NCI-H345 treated with DMSO at 0.1 percent for 48 hours (cell line): ENCODE data around the gene FBXW10.
"Not testable (repeated sequence)": the region's sequence is repeated elsewhere in the genome, so short reads cannot be mapped to it uniquely, and the experiment has no call there.

ENCODE experiments used
- DNase-seq: peaks from one replicate; lab custom pipeline; 2025; ENCODE audit not compliant: unreplicated experiment; lab: John Stamatoyannopoulos, UW

The FBXW10 gene

DNA sequence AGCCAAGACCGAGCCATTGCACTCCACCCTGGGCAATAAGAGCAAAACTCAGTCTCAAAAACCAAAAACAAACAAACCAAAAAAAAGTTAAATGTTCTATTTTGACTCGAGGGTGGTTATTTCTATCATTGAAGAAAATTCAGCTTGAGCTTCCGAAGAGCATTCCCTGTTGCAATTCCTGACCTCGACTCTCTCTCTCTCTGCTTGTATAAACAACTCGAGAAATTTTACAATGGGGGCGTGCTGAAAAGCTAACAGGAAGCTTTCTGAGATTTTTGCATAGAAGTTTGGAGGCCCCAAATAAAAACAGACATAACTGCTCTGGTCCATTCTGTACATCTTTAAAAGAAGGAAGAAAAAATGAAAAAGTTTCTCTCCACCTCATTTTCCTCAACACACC lies 3.6 kb downstream of the FBXW10 start:
- not testable (repeated sequence) for DNase-seq

GRCh38 chr17:18750242-18750641 lies 6.4 kb downstream of the FBXW10 start:
- DNase-seq, result not testable (repeated sequence)

GRCh38 chr17:18753829-18754409 lies 10.1 kb downstream of the FBXW10 start:
- not testable (repeated sequence) for DNase-seq

DNA sequence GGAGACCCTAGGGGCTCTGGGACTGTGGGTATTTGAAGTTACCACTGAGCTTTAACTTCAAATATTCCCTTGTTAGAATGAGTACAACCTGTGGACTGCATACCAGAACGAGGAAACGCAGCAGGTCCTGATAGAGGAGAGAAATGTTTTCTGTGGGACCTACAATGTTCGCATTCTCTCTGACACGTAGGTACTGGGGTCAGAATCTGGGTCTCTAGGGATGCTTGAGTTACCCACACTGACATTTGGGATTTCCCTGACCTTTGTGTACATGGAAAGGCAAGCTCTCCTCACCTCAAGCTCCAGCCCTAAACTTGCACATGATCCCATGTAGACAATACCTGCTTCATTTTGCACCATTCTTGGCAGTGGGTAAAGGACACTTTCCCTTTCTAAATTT lies 12.1 kb downstream of the FBXW10 start:
- not testable (repeated sequence) for DNase-seq

- not testable (repeated sequence) for DNase-seq
Measured at GRCh38 chr17:18757368-18758044, 13.7 kb downstream of the FBXW10 start.

DNA sequence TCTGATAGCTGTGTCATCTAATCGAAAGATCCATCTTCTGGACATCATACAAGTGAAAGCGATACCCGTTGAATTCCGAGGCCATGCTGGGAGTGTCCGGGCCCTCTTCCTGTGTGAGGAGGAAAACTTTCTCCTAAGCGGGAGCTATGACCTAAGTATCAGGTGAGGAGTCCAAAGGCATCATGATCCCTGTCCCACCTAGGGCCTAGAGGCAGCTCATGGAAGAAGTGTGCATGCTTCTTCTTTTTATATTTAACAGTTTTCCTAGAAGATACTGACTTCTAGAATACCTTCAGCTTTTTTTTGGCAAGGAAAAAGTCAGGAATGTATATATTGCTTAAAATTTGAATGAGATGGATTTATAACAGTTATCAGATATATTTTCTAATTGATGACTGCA lies 14.5 kb downstream of the FBXW10 start:
- not testable (repeated sequence) for DNase-seq

DNA sequence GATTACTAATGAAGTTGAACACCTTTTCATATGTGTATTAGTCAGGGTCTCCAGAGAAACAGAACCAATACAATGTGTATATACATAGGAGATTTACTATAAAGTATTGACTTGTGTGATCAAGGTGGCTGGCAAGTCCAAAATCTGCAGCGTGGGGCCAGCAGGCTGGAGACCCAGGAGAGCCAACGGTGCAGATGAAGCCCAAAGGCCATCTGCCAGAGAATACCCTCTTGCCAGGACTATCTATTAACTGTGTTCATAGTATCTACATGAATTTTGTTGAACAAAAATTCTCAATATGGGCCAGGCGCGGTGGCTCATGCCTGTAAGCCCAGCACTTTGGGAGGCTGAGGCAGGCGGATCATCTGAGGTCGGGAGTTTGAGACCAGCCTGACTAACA lies 16.4 kb downstream of the FBXW10 start:
- DNase-seq, result not testable (repeated sequence)

DNA sequence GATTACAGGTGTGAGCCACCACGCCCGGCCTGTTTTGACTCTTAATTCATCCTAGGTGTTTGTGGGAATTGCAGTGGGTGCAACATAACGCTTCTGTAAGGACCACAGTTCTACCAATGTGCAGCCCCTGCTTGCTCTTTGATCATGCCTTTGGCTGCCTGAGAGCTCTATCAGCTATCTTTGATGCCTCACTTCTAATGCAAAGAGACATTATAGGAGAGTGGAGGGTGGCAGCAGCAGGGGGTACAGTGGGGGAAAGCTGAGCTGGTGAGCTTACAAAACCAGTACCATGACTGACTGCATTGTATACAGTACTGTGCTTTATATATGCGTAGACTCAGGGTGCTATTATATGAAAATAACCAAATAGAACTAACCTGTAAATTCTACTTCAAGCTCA lies 26.7 kb downstream of the FBXW10 start:
- DNase-seq, result peak; percentile 3

DNA sequence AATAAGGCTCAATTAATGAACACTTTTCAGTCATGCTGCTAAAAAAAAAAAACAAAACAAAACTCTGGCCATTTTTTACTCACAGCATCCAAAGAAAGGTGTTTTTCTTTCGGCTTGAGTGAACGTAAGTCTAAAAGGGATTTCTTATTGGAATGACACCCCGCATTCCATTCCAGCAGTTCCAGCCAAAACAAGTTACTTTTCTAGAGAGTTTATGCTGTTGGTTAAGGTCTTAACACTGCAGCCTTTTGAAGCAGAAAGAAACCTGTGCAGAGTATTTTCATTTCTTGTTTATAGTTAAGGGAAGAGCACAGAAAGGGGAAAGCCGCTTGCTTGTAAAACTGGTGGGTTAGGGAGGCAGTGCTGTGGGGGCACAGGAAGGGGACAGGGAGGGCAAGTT lies 27.2 kb downstream of the FBXW10 start:
- not testable (repeated sequence) for DNase-seq

- no peak for DNase-seq
Measured at GRCh38 chr17:18772471-18772870, 28.6 kb downstream of the FBXW10 start.

DNA sequence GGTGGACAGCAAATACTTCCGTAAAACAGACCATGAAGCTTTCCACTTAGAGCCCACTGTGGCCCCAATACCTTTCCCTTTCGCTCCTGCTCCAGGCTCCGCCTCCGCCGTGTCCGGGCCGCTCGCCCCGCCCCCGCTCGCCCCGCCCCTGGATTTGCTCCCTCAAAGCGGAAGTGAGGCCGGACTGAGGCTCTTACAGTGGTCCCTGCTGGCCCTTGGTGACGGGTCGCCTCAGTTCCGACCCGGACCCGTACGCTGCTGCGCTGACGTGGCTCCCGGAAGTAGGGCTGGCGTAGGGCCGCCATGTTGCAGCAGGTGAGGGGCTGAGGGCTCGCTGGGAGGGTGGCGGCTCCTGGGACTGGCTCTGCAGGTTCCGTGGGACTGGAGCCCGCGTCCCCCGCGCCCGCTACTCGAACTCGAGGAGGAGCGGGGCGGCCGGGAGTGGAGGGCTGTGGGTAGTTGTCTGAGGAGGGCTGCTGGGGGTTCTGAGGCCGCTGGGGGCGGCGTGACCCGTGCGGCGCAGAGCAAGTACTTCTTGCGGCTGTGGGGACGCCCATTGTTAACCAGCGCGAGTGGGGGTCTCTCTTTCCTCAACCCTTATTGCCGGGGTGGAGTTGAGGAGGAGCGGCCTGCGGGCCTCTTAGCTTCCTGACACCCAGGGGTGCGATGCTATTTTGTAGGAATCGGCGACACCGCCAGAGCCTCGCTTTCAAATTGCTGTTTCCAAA lies 37.3 kb downstream of the FBXW10 start, which contains the start of gene TVP23B:
TSS of gene TVP23B (plus strand) at position 193 of the 728 bp plus-strand sequence. CDS start at position 304, 111 bp downstream.
- DNase-seq, result peak; percentile 61

GRCh38 chr17:18781805-18782204 lies 38.0 kb downstream of the FBXW10 start:
- not testable (repeated sequence) for DNase-seq

- DNase-seq, result not testable (repeated sequence)
Measured at GRCh38 chr17:18785933-18786332, 42.1 kb downstream of the FBXW10 start.

DNA sequence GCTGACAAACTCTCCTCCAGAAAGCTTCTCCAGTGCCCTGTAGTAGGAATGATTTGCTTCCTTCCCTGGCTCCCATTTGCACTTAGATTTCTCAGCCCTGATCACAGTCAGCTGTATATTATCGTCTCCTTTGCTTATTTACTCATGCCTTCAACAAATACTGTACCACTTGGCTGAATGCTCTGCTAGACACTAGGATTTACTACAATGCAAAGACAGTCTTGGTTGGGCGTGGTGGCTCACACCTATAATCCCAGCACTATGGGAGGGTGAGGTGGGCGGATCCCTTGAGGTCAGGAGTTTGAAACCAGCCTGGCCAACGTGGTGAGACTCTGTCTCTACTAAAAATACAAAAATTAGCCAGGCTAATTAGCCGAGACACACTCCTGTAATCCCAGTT lies 43.0 kb downstream of the FBXW10 start:
- DNase-seq, result not testable (repeated sequence)

- not testable (repeated sequence) for DNase-seq
Measured at GRCh38 chr17:18791402-18791801, 47.5 kb downstream of the FBXW10 start.

- not testable (repeated sequence) for DNase-seq
Measured at GRCh38 chr17:18794841-18795240, 51.0 kb downstream of the FBXW10 start.

- not testable (repeated sequence) for DNase-seq
Measured at GRCh38 chr17:18796887-18797286, 53.0 kb downstream of the FBXW10 start.

- DNase-seq, result not testable (repeated sequence)
Measured at GRCh38 chr17:18803458-18804245, 59.8 kb downstream of the FBXW10 start.

GRCh38 chr17:18815924-18816323 lies 72.1 kb downstream of the FBXW10 start:
- not testable (repeated sequence) for DNase-seq

- DNase-seq, result peak; percentile 9
Measured at GRCh38 chr17:18816489-18817371, 72.9 kb downstream of the FBXW10 start.
